K562 (cell line): Measurements from ENCODE around the gene ORC2. TPM values are rescaled to one million over a fixed set of nuclear protein-coding genes. Genes with fewer than 3 reads are reported as not detected.

Experiments used
- ATF1 ChIP-seq, 2 experiments: fragments of 450-650 bp in 1 of 2; IDR thresholded peaks; 2 replicates each; pipeline ENCODE4 v1.6.1; 2016; ENCODE audit warnings: missing compliant biosample characterization in 1 of 2, missing genetic modification characterization in 1 of 2
- CEBPG ChIP-seq, 3 experiments: fragments of 200-800 bp in 1 of 3; sonication (Bioruptor generic) in 1 of 3; sonication (generic) in 1 of 3; formaldehyde crosslinking in 1 of 3; IDR thresholded peaks in 2 of 3; conservative IDR thresholded peaks in 1 of 3; 2 replicates each; pipeline versions ENCODE4 v1.6.1 to v1.8.0; 2016 to 2022; ENCODE audit warnings: missing compliant biosample characterization in 2 of 3, missing genetic modification characterization in 2 of 3, mild to moderate bottlenecking in 1 of 3, missing genetic modification reagents in 1 of 3
- EGR1 ChIP-seq: fragments of 450-650 bp; conservative IDR thresholded peaks from 2 replicates; pipeline ENCODE4 v1.6.1; 2017; ENCODE audit warnings: mild to moderate bottlenecking
- FIP1L1 ChIP-seq: fragments of 200-400 bp; formaldehyde crosslinking; IDR thresholded peaks from 2 replicates; pipeline ENCODE4 v1.6.1; 2018; ENCODE audit warnings: mild to moderate bottlenecking, low read depth, low read length; ENCODE audit not compliant: poor library complexity, severe bottlenecking
- HDAC1 ChIP-seq, 2 experiments: fragments of 450-650 bp; IDR thresholded peaks; 2 replicates each; pipeline ENCODE4 v1.6.1; 2016 to 2017; ENCODE audit warnings: inconsistent platforms in 1 of 2, mild to moderate bottlenecking in 1 of 2, moderate library complexity in 1 of 2
- SIN3A ChIP-seq, 2 experiments: fragments of 150-350 bp in 1 of 2; IDR thresholded peaks; 2 replicates each; pipeline ENCODE4 v1.6.1; 2011 to 2016; ENCODE audit warnings: borderline replicate concordance in 2 of 2, low read depth in 2 of 2, low read length in 2 of 2, mild to moderate bottlenecking in 2 of 2, moderate library complexity in 2 of 2; ENCODE audit not compliant: control insufficient read depth in 1 of 2
- TCF7 ChIP-seq: sonication (generic); IDR thresholded peaks from 2 replicates; pipeline ENCODE4 v1.6.1; 2016; ENCODE audit warnings: antibody characterized with exemption, borderline replicate concordance
- TEAD4 ChIP-seq, 2 experiments: sonication (generic) in 1 of 2; formaldehyde crosslinking in 1 of 2; IDR thresholded peaks; 2 replicates each; pipeline versions ENCODE4 v1.6.1 to v1.8.0; 2012 to 2022; ENCODE audit warnings: borderline replicate concordance in 1 of 2, inconsistent platforms in 1 of 2, low read length in 1 of 2, mild to moderate bottlenecking in 1 of 2, missing genetic modification reagents in 1 of 2
- ZNF174 ChIP-seq: fragments of 250-450 bp; sonication (Bioruptor Pico); IDR thresholded peaks from 2 replicates; pipeline ENCODE4 v1.4.0; 2020; ENCODE audit warnings: mild to moderate bottlenecking
- ZNF263 ChIP-seq: sonication (generic); formaldehyde crosslinking; IDR thresholded peaks from 2 replicates; pipeline ENCODE4 v1.8.0; 2022; ENCODE audit warnings: mild to moderate bottlenecking, missing genetic modification reagents, borderline replicate concordance
- polyA plus RNA-seq, 8 experiments: library from polyadenylated mRNA; depleted of rRNA in 4 of 8; stranded (reverse) in 5 of 8; unstranded in 3 of 8; fragments of >200 nt; fragmentation: Nextera tagmentation in 2 of 8; fragmentation: Illumina TruSeq in 1 of 8; extraction: Ambion mirVana in 2 of 8; extraction: Trizol in 1 of 8; gene quantifications; 2 replicates each; pipeline versions ENCODE4 v1.2.1 to v1.2.3, GENCODE V29; 2011 to 2014; ENCODE audit warnings: inconsistent platforms in 1 of 8, missing spikeins in 1 of 8
- total RNA-seq, 7 experiments: library from RNA; depleted of rRNA in 6 of 7; stranded (reverse); fragments of >200 nt in 6 of 7; fragmentation: Illumina TruSeq in 2 of 7; extraction: Trizol in 2 of 7; gene quantifications; 2 replicates each; pipeline versions ENCODE4 v1.2.1 to v1.2.3, GENCODE V29; 2011 to 2021; ENCODE audit warnings: low replicate concordance in 1 of 7
- TF ChIP-seq, protein P1 (sequence below): fragments of 250-450 bp; sonication (Bioruptor Pico); IDR thresholded peaks from 2 replicates; pipeline ENCODE4 v1.9.0; 2021; ENCODE audit warnings: mild to moderate bottlenecking, inconsistent platforms
- TF ChIP-seq, protein P2 (sequence below): sonication (generic); formaldehyde crosslinking; IDR thresholded peaks from 2 replicates; pipeline ENCODE4 v1.8.1; 2023; ENCODE audit warnings: mild to moderate bottlenecking, missing genetic modification reagents
- TF ChIP-seq, protein P3 (sequence below): fragments of 250-450 bp; sonication (Bioruptor Pico); IDR thresholded peaks from 2 replicates; pipeline ENCODE4 v1.5.0; 2021; ENCODE audit warnings: mild to moderate bottlenecking, borderline replicate concordance
- TF ChIP-seq, protein P4 (sequence below), 2 experiments: fragments of 200-800 bp in 1 of 2; sonication (Bioruptor generic) in 1 of 2; sonication (generic) in 1 of 2; formaldehyde crosslinking in 1 of 2; IDR thresholded peaks in 1 of 2; conservative IDR thresholded peaks in 1 of 2; 2 replicates each; pipeline versions ENCODE4 v1.5.0 to v1.6.1; 2016 to 2020; ENCODE audit warnings: missing compliant biosample characterization in 1 of 2, missing genetic modification characterization in 1 of 2, missing genetic modification reagents in 1 of 2

ORC2 gene
- total and polyA plus RNA-seq, 9 of the 15 experiments (the other 6 are each of a cell fraction or from before 2014, with no cell fraction given), result 5.6 to 41.1 (median 19.0) TPM

DNA sequence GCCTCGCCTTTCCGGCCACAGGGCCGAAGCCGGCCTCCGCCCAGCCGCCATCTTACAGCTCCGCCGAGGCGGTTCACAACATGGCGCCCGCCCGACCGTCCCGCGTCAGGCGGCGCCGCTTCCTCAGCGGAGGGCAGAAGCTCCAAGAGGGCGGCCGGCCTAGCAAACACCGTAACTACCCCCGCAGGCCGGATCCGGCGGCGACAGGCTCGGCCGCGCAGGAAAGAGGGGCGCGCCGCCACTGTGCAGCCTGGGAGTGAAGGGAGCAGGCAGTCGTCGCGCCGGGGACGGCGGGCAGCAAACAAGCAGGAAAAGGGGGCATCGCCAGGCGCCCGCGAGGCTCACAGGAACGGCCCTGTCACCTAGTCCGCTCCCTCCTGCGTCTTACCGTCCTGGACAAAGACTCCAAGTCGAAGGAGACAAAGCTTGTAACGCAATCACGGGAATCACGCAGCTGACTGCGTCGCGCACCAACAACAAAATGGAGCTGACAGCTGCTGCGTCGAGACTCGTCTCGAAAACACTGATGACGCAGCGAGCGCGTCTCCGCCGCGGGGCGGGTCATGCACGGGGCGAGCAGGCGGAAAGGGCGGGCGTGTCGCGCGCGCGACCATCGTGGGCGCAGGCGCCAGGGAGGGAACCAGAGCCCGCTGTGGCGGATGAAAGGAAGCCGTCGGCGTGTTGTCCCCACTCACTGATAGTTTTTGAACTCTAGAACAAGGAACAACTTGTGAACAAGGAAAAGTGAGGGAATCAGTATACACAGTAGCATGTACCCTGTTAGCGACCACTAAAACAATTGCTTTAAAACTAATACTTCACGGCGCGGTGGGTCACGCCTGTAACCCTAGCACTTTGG lies 99.1 kb downstream of the ORC2 start, which contains the start of gene CLK1 (continued):
- peak; percentile 34 for TF ChIP-seq ZNF263 (CRISPR knock-in tag)
- TF ChIP-seq, protein P1, sequence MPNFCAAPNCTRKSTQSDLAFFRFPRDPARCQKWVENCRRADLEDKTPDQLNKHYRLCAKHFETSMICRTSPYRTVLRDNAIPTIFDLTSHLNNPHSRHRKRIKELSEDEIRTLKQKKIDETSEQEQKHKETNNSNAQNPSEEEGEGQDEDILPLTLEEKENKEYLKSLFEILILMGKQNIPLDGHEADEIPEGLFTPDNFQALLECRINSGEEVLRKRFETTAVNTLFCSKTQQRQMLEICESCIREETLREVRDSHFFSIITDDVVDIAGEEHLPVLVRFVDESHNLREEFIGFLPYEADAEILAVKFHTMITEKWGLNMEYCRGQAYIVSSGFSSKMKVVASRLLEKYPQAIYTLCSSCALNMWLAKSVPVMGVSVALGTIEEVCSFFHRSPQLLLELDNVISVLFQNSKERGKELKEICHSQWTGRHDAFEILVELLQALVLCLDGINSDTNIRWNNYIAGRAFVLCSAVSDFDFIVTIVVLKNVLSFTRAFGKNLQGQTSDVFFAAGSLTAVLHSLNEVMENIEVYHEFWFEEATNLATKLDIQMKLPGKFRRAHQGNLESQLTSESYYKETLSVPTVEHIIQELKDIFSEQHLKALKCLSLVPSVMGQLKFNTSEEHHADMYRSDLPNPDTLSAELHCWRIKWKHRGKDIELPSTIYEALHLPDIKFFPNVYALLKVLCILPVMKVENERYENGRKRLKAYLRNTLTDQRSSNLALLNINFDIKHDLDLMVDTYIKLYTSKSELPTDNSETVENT (CRISPR knock-in tag), result peak; percentile 45; the same call in 1 of the 2 replicates
- no peak for TF ChIP-seq ZNF174 (CRISPR knock-in tag)
- peak; percentile 71 for TF ChIP-seq ATF1 (CRISPR knock-in tag; IDR thresholded peaks at IDR 0.05)
- TF ChIP-seq ATF1 (tag; IDR thresholded peaks at IDR 0.05), result peak; percentile 97
- TF ChIP-seq EGR1, result 0 out of 2 replicates have a peak, but pooled peaks have one; percentile 9
- TF ChIP-seq FIP1L1, result peak; percentile 70
- TF ChIP-seq, protein P2, sequence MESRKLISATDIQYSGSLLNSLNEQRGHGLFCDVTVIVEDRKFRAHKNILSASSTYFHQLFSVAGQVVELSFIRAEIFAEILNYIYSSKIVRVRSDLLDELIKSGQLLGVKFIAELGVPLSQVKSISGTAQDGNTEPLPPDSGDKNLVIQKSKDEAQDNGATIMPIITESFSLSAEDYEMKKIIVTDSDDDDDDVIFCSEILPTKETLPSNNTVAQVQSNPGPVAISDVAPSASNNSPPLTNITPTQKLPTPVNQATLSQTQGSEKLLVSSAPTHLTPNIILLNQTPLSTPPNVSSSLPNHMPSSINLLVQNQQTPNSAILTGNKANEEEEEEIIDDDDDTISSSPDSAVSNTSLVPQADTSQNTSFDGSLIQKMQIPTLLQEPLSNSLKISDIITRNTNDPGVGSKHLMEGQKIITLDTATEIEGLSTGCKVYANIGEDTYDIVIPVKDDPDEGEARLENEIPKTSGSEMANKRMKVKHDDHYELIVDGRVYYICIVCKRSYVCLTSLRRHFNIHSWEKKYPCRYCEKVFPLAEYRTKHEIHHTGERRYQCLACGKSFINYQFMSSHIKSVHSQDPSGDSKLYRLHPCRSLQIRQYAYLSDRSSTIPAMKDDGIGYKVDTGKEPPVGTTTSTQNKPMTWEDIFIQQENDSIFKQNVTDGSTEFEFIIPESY (CRISPR knock-in tag), result peak; percentile 53; the same call in 1 of the 2 replicates
- peak; percentile 84 for TF ChIP-seq TEAD4 (IDR thresholded peaks at IDR 0.05; ENCODE audit: low read length)
- no peak for TF ChIP-seq TEAD4 (CRISPR knock-in tag; IDR thresholded peaks at IDR 0.05; ENCODE audit: borderline replicate concordance)
- no peak; a peak in 2 of 4 replicates for TF ChIP-seq HDAC1 (IDR thresholded peaks at IDR 0.05)
- TF ChIP-seq, protein P3, sequence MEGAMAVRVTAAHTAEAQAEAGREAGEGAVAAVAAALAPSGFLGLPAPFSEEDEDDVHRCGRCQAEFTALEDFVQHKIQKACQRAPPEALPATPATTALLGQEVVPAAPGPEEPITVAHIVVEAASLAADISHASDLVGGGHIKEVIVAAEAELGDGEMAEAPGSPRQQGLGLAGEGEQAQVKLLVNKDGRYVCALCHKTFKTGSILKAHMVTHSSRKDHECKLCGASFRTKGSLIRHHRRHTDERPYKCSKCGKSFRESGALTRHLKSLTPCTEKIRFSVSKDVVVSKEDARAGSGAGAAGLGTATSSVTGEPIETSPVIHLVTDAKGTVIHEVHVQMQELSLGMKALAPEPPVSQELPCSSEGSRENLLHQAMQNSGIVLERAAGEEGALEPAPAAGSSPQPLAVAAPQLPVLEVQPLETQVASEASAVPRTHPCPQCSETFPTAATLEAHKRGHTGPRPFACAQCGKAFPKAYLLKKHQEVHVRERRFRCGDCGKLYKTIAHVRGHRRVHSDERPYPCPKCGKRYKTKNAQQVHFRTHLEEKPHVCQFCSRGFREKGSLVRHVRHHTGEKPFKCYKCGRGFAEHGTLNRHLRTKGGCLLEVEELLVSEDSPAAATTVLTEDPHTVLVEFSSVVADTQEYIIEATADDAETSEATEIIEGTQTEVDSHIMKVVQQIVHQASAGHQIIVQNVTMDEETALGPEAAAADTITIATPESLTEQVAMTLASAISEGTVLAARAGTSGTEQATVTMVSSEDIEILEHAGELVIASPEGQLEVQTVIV (CRISPR knock-in tag), result no peak
- TF ChIP-seq, protein P4, sequence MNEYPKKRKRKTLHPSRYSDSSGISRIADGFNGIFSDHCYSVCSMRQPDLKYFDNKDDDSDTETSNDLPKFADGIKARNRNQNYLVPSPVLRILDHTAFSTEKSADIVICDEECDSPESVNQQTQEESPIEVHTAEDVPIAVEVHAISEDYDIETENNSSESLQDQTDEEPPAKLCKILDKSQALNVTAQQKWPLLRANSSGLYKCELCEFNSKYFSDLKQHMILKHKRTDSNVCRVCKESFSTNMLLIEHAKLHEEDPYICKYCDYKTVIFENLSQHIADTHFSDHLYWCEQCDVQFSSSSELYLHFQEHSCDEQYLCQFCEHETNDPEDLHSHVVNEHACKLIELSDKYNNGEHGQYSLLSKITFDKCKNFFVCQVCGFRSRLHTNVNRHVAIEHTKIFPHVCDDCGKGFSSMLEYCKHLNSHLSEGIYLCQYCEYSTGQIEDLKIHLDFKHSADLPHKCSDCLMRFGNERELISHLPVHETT (CRISPR knock-in tag; conservative IDR thresholded peaks at IDR 0.05 in 1 of 2, IDR thresholded peaks at IDR 0.05 in 1 of 2), result peak in 1 of 2 experiments; percentile 67; a peak in 2 of 4 replicates
- TF ChIP-seq TCF7, result no peak
- TF ChIP-seq CEBPG (CRISPR knock-in tag; IDR thresholded peaks at IDR 0.05), result peak; percentile 51; the same call in 1 of the 2 replicates
- no peak; a peak in 1 of 4 replicates for TF ChIP-seq CEBPG (tag; conservative IDR thresholded peaks at IDR 0.05 in 1 of 2, IDR thresholded peaks at IDR 0.05 in 1 of 2)
- TF ChIP-seq SIN3A (IDR thresholded peaks at IDR 0.05; ENCODE audit: borderline replicate concordance in 2 of 2, control insufficient read depth in 1 of 2, low read depth in 2 of 2, low read length in 2 of 2), result peak in 1 of 2 experiments; percentile 20; a peak in 1 of 4 replicates
